ENCODE results near the gene IL15.
"Not testable (repeated sequence)": the region's sequence is repeated elsewhere in the genome, so short reads cannot be mapped to it uniquely, and the experiment has no call there.

The IL15 gene

DNA sequence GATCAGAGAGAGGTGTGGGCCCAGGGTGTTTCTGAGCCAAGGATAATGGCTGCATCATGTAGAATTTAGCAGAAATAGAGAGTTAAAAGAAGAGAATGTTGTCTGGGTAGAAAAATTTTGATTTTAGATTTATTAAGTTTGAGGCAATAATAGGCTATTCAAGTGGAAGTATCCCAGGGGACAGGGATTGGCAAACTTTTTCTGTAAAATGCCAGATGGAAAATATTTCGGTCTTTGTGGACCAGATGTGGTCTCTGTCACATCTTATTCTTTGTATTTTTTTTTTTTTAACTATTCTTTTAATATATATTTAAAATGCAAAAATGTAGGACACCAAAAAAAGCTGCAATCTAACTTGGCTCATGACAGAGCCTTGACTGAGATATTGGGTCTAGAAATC, 33.1 kb downstream of the IL15 start:
- DNase-seq = no peak

DNA sequence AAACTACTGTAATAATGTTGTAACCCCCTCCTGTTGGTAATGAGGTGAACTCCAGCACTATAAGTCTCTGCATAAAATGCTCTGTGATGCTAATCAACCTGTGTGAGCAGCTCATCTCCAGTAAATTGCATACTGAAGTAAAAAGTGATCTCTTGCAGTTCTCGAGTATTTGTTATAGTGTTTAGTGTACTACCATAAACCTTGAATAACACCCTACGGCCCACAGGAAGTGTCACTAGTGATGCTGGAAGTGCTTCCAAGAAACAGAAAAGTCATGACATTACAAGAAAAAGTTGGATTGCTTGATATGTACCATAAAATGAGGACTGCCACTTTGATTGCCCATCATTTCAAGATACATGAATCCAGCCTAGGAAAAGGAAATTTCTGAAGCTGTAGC, 39.0 kb downstream of the IL15 start:
- Mint-ChIP-seq H3K27ac (no peak overlapping the region), H3K4me1 (no peaks in the 10 kb centered on the region), H3K27me3 (no peaks in the 10 kb centered on the region), H3K9me3 (no peaks in the 10 kb centered on the region), H3K4me3 (no peak overlapping the region)
- DNase-seq (no peak), ATAC-seq (no peak)

More for the DNA sequence above, 33.1 kb downstream of the IL15 start:
- Mint-ChIP-seq H3K27ac (no peak overlapping the region), H3K4me1 (no peaks in the 10 kb centered on the region), H3K4me3 (no peak overlapping the region), H3K9me3 (peaks cover 0 to 4% of the 10 kb centered on the region in 2 donors), H3K27me3 (no peaks in the 10 kb centered on the region)
- no peak for ATAC-seq

DNA sequence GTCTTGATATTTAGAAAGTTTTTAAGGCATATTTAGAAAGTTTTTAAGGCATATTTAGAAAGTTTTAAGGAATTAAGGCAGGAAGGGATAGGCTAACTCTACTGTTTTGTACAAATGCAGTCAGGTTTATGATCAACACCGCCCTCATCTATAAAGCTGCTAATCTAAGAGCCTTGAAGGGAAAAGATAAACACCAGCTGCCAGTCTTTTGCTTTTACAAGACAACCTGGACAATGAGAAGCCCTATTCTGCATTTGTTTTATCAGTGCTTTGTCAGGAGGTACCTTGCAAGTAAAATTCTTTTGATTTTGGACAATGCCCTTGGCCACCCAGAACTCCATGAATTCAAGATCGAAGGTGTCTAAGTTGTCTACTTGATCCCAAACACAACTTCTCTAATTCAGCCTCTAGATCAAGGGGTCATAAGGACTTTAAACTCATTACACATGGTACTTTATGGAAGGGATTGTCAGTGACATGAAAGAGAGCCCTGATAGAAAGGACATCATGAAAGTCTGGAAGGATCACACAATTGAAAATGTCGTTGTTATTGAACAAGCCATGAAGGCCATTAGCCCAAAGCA, 39.8 kb downstream of the IL15 start:
- Mint-ChIP-seq H3K4me1 (no peaks in the 10 kb centered on the region), H3K27ac (no peak overlapping the region)
- ATAC-seq = no peak

DNA sequence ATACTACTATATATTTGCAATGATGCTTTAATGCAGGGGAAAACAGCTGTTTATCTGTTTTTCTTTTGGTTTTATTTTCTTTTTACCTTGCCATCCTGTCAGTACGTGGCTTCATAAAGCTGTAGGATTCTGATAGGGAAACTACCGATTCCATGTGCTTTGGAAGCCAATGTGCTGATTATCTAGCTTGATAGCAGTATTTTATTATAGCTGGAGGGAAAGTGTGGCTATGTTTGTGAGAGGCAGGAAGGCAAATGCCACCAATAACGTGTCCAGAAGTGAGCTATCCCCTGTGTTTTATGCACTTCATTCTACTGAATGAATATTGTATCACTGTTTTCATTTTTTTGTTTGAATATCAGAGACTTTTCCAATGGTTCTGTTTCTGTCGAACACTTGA, 43.7 kb downstream of the IL15 start:
- Mint-ChIP-seq H3K4me3 (no peak overlapping the region), H3K9me3 (no peaks in the 10 kb centered on the region), H3K4me1 (no peaks in the 10 kb centered on the region), H3K27ac (no peak overlapping the region), H3K27me3 (peaks cover 6% of the 10 kb centered on the region)
- no peak for ATAC-seq
- DNase-seq = no peak

More for the DNA sequence above, 39.8 kb downstream of the IL15 start:
- H3K27me3 Mint-ChIP-seq = peaks cover 6% of the 10 kb centered on the region
- H3K4me3 Mint-ChIP-seq = no peak overlapping the region
- no peaks in the 10 kb centered on the region for H3K9me3 Mint-ChIP-seq
- DNase-seq = no peak

DNA sequence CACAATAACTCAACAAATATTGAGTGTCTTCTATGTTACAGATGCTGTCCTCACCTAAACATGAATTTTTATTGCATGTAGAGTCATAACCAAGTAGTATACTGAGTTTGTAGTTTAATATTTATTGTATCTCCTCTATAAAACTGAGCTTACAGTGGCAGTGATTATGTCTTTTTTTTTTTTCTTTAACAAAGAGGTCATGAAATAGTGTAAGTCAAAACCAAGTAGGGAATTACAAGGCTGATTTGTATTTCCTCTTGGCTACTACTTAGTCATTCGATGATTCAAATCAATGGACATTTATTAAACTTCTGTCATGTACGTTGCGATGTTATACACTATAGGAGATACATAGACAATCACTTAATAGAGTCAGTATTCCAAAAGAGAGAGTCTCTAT, 48.4 kb downstream of the IL15 start:
- Mint-ChIP-seq H3K4me3 (no peak overlapping the region), H3K27ac (no peak overlapping the region), H3K4me1 (no peaks in the 10 kb centered on the region), H3K9me3 (no peaks in the 10 kb centered on the region), H3K27me3 (peaks cover 6% of the 10 kb centered on the region)
- no peak for ATAC-seq
- no peak for DNase-seq

DNA sequence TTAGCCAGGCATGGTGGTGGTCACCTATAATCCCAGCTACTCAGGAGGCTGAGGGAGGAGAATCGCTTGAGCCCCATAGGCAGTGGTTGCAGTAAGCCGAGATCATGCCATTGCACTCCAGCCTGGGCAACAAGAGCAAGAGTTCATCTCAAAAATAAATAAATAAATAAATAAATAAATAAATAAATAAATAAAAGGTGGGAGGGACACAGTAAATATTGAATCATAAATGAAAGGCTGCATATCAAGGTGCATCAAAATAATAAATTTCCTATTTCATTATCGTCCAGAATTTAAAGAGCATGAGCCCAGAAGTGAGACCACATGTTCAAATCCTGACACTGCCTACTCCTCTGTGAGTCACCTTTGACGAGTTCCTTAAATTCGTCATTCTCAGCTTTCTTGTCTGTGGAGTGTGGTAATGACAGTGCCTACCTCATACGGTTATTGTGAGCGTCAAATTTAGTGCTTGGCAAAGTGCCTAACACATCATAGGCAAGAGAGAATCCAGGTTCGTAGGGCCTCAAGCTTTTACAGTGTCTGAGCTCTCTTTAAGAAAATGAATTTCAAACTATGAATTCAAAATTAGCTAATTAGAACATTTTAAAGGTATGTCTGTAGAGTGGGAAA, 49.9 kb downstream of the IL15 start:
- DNase-seq (no peak), ATAC-seq (no peak)
- Mint-ChIP-seq H3K4me1 (no peaks in the 10 kb centered on the region), H3K4me3 (no peak overlapping the region), H3K27ac (no peak overlapping the region), H3K9me3 (no peaks in the 10 kb centered on the region), H3K27me3 (no peaks in the 10 kb centered on the region)

DNA sequence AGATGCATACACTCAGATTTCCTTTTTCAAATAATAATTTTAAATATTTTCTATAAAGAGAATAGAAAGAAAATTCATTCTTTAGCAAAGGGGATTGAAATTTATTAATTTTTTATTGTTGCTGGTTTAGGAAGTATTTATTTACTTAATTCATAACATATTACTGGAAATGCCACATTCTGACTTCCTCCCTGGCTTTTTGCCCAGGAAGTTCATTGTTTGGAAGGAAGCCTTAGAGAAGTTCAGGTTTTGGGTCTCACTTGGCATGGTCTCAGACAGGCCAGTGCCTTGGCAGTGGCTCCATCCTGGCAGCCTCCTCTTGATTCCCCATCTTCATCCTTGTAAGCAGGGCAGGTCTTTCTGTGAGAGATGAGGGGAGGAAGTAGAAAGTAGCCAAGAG, 50.5 kb downstream of the IL15 start:
- Mint-ChIP-seq H3K4me3 (no peak overlapping the region), H3K27me3 (no peaks in the 10 kb centered on the region), H3K27ac (no peak overlapping the region), H3K9me3 (no peaks in the 10 kb centered on the region), H3K4me1 (no peaks in the 10 kb centered on the region)
- no peak for DNase-seq
- ATAC-seq = no peak

DNA sequence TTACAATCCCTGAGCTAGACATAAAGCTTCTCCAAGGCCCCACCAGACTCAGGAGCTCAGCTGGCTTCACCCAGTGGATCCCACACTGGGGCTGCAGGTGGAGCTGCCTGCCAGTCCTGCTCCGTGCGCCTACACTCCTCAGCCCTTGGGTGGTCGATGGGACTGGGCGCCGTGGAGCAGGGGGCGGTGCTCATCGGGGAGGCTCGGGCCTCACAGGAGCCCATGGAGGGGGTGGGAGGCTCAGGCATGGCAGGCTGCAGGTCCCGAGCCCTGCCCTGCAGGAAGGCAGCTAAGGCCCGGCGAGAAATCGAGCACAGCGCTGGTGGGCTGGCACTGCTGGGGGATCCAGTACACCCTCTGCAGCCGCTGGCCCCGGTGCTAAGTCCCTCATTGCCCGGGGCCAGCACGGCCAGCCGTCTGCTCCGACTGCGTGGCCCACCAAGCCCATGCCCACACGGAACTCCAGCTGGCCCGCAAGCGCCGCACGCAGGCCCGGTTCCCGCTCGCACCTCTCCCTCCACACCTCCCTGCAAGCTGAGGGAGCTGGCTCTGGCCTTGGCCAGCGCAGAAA, 53.4 kb downstream of the IL15 start:
- not testable (repeated sequence) for DNase-seq

DNA sequence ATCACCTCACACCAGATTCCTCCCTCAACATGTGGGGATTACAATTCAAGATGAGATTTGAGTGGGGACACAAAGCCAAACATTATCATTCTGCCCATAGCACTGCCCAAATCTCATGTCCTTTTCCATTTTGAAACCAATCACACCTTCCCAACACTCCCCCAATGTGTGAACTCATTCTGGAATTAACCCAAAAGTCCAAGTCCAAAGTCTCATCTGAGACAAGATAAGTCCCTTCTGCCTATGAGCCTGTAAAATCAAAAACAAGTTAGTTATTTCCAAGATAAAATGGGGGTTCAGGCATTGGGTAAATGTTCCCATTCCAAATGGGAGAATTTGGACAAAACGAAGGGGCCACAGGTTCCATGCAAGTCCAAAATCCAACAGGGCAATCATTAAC, 54.9 kb downstream of the IL15 start:
- H3K4me3 Mint-ChIP-seq, H3K4me1 Mint-ChIP-seq, H3K9me3 Mint-ChIP-seq, DNase-seq, ATAC-seq, H3K27ac Mint-ChIP-seq, H3K27me3 Mint-ChIP-seq: not testable (repeated sequence)

More for the DNA sequence above, 53.4 kb downstream of the IL15 start:
- H3K27me3 Mint-ChIP-seq, H3K4me3 Mint-ChIP-seq, H3K4me1 Mint-ChIP-seq, H3K9me3 Mint-ChIP-seq, H3K27ac Mint-ChIP-seq, ATAC-seq: not testable (repeated sequence)

DNA sequence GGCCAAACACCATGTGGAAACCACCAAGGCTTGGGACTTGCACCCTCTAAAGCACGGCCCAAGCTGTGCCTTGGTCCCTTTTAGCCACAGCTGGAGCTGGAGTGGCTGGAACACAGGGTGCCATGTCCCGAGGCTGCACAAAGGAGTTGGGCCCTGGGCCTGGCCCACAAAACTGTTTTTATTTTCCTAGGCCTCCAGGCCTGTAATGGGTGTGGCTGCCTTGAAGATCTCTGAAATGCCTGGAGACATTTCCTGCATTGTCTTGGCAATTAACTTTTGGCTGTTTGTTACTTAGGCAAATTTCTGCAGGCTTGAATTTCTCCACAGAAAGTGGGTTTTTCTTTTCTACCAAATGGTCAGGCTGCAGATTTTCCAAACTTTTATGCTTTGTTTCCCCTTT, 55.7 kb downstream of the IL15 start:
- Mint-ChIP-seq H3K4me3 (no peak overlapping the region), H3K4me1 (no peaks in the 10 kb centered on the region), H3K27me3 (no peaks in the 10 kb centered on the region), H3K27ac (no peak overlapping the region), H3K9me3 (no peaks in the 10 kb centered on the region)
- DNase-seq (no peak), ATAC-seq (no peak)

DNA sequence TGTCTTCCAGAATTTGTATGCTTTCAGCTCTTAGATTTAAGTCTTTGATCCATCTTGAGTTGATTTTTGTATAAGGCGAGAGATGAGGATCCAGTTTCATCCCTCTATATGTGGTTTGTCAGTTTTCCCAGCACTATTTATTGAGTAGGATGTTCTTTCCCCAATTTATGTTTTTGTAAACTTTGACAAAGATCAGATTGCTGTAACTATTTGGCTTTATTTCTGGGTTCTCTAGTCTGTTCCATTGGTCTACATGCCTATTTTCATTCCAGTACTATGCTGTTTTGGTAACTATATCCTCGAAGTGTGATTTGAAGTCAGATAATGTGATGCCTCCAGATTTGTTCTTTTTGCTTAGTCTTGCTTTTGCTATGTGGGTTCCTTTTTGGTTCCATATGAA, 60.7 kb downstream of the IL15 start:
- Mint-ChIP-seq H3K27me3 (no peaks in the 10 kb centered on the region), H3K4me3 (no peak overlapping the region), H3K27ac (no peak overlapping the region), H3K4me1 (no peaks in the 10 kb centered on the region), H3K9me3 (no peaks in the 10 kb centered on the region)
- ATAC-seq (no peak), DNase-seq (no peak)

DNA sequence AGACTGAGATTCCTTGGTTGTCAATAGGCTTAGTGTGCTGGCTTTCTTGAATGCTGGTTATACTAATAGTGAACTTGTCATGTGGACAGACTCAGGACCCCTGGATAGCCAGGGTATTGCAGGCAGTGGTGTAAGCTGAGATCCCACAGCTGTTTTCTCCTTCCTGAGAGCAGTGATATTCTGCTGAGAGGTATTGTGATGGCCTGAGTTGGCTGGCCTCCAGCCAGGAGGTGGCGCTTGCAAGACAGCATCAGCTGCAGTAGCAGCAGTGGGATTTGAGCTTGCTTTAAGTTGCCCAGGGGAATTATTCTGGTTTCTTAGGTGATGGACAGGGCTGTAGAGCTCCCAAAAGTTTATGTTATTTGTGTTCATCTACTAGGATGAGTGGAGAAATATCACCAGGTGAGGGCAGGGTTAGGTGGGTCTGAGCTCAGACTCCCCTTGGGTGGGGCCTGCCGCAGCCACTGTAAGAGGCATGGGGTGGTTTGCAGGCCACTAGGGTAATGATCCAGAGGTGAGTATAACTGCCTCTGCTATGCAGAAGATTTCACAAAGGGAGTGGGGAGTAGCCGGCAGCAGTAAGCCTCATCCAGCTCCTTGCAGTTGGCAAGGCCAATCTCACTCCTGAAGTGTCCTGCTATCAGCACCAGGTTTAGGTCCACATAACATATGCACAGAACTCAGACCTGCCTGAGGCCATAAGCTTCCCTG, 66.2 kb downstream of the IL15 start:
- Mint-ChIP-seq H3K27ac (no peak overlapping the region), H3K27me3 (no peaks in the 10 kb centered on the region), H3K9me3 (peaks cover 0 to 5% of the 10 kb centered on the region in 2 donors), H3K4me1 (no peaks in the 10 kb centered on the region), H3K4me3 (no peak overlapping the region)
- DNase-seq = no peak
- ATAC-seq = peak; percentile 33

DNA sequence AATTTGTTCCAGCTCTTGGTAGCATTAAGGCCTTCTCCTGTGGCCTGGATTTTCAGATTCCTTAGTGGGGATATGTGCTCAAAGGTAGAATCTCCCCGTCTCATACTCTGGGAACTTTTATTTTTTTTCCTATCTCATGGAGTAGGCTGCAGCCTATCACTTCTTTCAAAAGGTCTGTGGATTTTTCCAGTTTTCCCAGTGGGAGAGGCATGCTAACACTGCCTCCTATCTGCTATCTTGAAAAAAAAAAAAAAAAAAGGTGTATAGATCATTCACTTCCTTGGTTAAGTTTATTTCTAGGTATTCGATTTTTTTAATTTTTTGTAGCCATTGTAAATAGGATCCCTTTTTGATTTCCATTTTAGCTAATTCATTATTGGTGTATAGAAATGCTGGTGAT, 67.1 kb downstream of the IL15 start:
- Mint-ChIP-seq H3K9me3 (peaks cover 0 to 5% of the 10 kb centered on the region in 2 donors), H3K4me3 (no peak overlapping the region), H3K27me3 (no peaks in the 10 kb centered on the region), H3K27ac (no peak overlapping the region), H3K4me1 (no peaks in the 10 kb centered on the region)
- ATAC-seq = no peak
- DNase-seq = no peak

DNA sequence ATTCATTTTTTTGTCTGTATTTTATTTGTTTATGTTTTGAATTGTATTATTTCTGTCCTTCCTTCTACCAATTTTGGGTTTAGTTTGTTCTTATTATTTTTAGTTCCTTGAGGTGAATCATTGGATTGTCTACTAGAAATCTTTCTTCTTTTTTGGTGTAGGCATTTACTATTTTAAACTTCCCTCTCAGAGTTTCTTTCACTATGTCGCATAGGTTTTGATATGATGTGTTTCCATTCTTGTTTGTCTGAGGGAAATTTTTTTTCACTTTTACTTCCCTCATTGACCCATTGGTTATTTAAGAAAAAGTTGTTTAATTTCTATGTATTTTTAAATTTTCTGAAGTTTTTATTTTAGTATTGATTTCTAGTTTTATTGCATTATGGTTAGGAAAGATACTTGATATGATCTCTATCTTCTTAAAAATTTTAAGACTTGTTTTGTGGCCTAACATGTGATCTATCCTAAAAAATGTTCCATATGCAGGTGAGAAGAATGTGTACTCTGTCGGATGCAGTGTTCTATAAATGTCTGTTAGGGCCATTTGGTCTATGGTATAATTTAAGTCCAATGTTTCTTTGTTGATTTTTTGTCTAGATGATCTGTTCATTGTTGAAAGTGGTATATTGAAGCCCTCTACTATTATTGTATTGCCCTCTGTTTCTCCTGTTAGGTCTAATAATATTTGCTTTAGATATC, 68.8 kb downstream of the IL15 start:
- Mint-ChIP-seq H3K27ac (no peak overlapping the region), H3K9me3 (peaks cover 0 to 5% of the 10 kb centered on the region in 2 donors), H3K4me3 (no peak overlapping the region), H3K4me1 (no peaks in the 10 kb centered on the region), H3K27me3 (no peaks in the 10 kb centered on the region)
- DNase-seq (no peak), ATAC-seq (no peak)

DNA sequence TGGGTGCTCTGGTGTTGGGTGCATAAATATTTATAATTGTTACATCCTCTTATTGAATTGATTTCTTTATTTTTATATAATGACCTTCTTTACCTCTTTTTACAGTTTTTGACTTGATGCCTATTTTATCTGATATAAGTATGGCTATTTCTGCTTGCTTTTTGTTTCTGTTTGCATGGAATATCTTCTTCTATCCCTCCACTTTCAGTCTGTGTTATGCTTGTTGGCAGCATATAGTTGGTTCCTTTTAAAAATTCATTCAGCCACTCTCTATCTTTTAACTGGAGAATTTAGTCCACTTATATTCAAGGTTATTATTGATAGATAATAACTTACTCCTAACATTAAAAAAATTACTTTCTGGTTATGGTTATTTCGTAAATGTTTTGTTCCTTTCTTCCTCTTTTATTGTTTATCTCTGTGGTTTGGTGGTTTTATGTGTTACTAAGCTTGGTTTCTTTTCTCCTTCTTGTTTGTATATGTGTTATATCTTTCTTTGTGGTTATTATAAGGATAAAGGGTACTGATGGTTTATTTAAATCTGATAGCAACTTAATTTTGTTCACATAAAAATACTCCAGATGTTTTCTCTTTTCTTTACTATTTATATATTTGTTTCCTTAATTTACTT, 69.5 kb downstream of the IL15 start:
- Mint-ChIP-seq H3K27ac (no peak overlapping the region), H3K4me1 (no peaks in the 10 kb centered on the region), H3K9me3 (peaks cover 0 to 5% of the 10 kb centered on the region in 2 donors), H3K4me3 (no peak overlapping the region), H3K27me3 (no peaks in the 10 kb centered on the region)
- ATAC-seq (no peak), DNase-seq (no peak)

All from stimulated activated naive CD8-positive, alpha-beta T cell treated with anti-CD3 and anti-CD28 coated beads, Interleukin-15, amount 100 ng/mL, for 72 hours (primary cell).